Measurements from ENCODE around the gene WT1.

WT1 gene

GRCh38 chr11:32395127-32395526, 40.2 kb downstream of the WT1 start:
- Histone ChIP-seq H4K8ac (ENCODE audit: low read depth, low read length) (no peak overlapping the region), H3K27me3 (ENCODE audit: control insufficient read depth in 3 of 3, insufficient read depth in 3 of 3, low read depth in 1 of 3, low read length in 3 of 3) (no peaks in the 10 kb centered on the region)

GRCh38 chr11:32392840-32393239, 42.5 kb downstream of the WT1 start:
- H2BK5ac ChIP-seq (ENCODE audit: low read length) = no peak overlapping the region
- no peaks in the 10 kb centered on the region for H3K27me3 ChIP-seq (ENCODE audit: control insufficient read depth in 3 of 3, insufficient read depth in 3 of 3, low read depth in 1 of 3, low read length in 3 of 3)
- H3K4me2 ChIP-seq (ENCODE audit: insufficient read depth, low read length, poor library complexity, severe bottlenecking) = no peak overlapping the region

More at GRCh38 chr11:32395127-32395526, 40.2 kb downstream of the WT1 start:
- Histone ChIP-seq H2BK120ac (ENCODE audit: low read depth, low read length) (no peak overlapping the region), H3K79me1 (ENCODE audit: low read depth, low read length) (no peaks in the 10 kb centered on the region), H3K9ac (ENCODE audit: low read depth, low read length, poor library complexity) (no peak overlapping the region), H3K27ac (replicated peaks; ENCODE audit: low read length) (no peak overlapping the region), H2BK12ac (ENCODE audit: low read length) (no peak overlapping the region), H2AFZ (ENCODE audit: low read length) (no peak overlapping the region), H3K9me3 (replicated peaks in 1 of 2; ENCODE audit: control insufficient read depth in 2 of 2, insufficient read depth in 1 of 2, low read depth in 1 of 2, low read length in 2 of 2) (no peaks in the 10 kb centered on the region), H2AK5ac (ENCODE audit: low read depth, low read length) (no peak overlapping the region), H3K14ac (ENCODE audit: low read length) (no peak overlapping the region), H2BK15ac (ENCODE audit: low read length) (no peak overlapping the region), H3K4me2 (ENCODE audit: insufficient read depth, low read length, poor library complexity, severe bottlenecking) (no peak overlapping the region), H3K23ac (ENCODE audit: low read depth, low read length, poor library complexity) (no peak overlapping the region), H3K36me3 (replicated peaks in 1 of 2; ENCODE audit: control insufficient read depth in 2 of 2, insufficient read depth in 2 of 2, low read length in 2 of 2) (no peaks in the 10 kb centered on the region), H4K91ac (ENCODE audit: low read depth, low read length, poor library complexity) (no peak overlapping the region), H3K18ac (ENCODE audit: low read length) (no peak overlapping the region), H3K4me1 (ENCODE audit: control insufficient read depth in 2 of 2, insufficient read depth in 1 of 2, low read depth in 1 of 2, low read length in 2 of 2) (no peaks in the 10 kb centered on the region), H3K4ac (ENCODE audit: low read length) (no peak overlapping the region), H2BK5ac (ENCODE audit: low read length) (no peak overlapping the region), H3K4me3 (ENCODE audit: low read length in 2 of 2) (no peak overlapping the region)
- no peak for DNase-seq (ENCODE audit: low spot score)
- WGBS, 2 donors (ENCODE audit: extremely low coverage in 2 of 2, insufficient read length in 2 of 2, insufficient replicate concordance in 1 of 2) = no CpG with 5 or more reads among the region's 4 CpGs

GRCh38 chr11:32391956-32392553, 43.3 kb downstream of the WT1 start:
- no peak overlapping the region for H3K4me3 ChIP-seq (ENCODE audit: low read length in 2 of 2)
- H3K23ac ChIP-seq (ENCODE audit: low read depth, low read length, poor library complexity) = no peak overlapping the region
- no CpG with 5 or more reads among the region's 8 CpGs for WGBS, 2 donors (ENCODE audit: extremely low coverage in 2 of 2, insufficient read length in 2 of 2, insufficient replicate concordance in 1 of 2)
- H2BK12ac ChIP-seq (ENCODE audit: low read length) = no peak overlapping the region
- no peaks in the 10 kb centered on the region for H3K79me1 ChIP-seq (ENCODE audit: low read depth, low read length)
- H3K27me3 ChIP-seq (ENCODE audit: control insufficient read depth in 3 of 3, insufficient read depth in 3 of 3, low read depth in 1 of 3, low read length in 3 of 3) = no peaks in the 10 kb centered on the region
- no peak overlapping the region for H3K4ac ChIP-seq (ENCODE audit: low read length)
- H3K4me1 ChIP-seq (ENCODE audit: control insufficient read depth in 2 of 2, insufficient read depth in 1 of 2, low read depth in 1 of 2, low read length in 2 of 2) = no peaks in the 10 kb centered on the region
- H2BK5ac ChIP-seq (ENCODE audit: low read length) = no peak overlapping the region
- H3K18ac ChIP-seq (ENCODE audit: low read length) = no peak overlapping the region
- no peak overlapping the region for H3K4me2 ChIP-seq (ENCODE audit: insufficient read depth, low read length, poor library complexity, severe bottlenecking)
- H2BK120ac ChIP-seq (ENCODE audit: low read depth, low read length) = no peak overlapping the region
- H3K36me3 ChIP-seq (replicated peaks in 1 of 2; ENCODE audit: control insufficient read depth in 2 of 2, insufficient read depth in 2 of 2, low read length in 2 of 2) = no peaks in the 10 kb centered on the region
- no peak overlapping the region for H3K14ac ChIP-seq (ENCODE audit: low read length)
- H4K91ac ChIP-seq (ENCODE audit: low read depth, low read length, poor library complexity) = no peak overlapping the region
- no peaks in the 10 kb centered on the region for H3K9me3 ChIP-seq (replicated peaks in 1 of 2; ENCODE audit: control insufficient read depth in 2 of 2, insufficient read depth in 1 of 2, low read depth in 1 of 2, low read length in 2 of 2)
- no peak overlapping the region for H2BK15ac ChIP-seq (ENCODE audit: low read length)
- no peak overlapping the region for H2AK5ac ChIP-seq (ENCODE audit: low read depth, low read length)
- H2AFZ ChIP-seq (ENCODE audit: low read length) = no peak overlapping the region
- no peak overlapping the region for H4K8ac ChIP-seq (ENCODE audit: low read depth, low read length)
- H3K9ac ChIP-seq (ENCODE audit: low read depth, low read length, poor library complexity) = no peak overlapping the region
- DNase-seq (ENCODE audit: low spot score) = no peak
- H3K27ac ChIP-seq (replicated peaks; ENCODE audit: low read length) = no peak overlapping the region

More at GRCh38 chr11:32392840-32393239, 42.5 kb downstream of the WT1 start:
- Histone ChIP-seq H3K4me3 (ENCODE audit: low read length in 2 of 2) (no peak overlapping the region), H3K79me1 (ENCODE audit: low read depth, low read length) (no peaks in the 10 kb centered on the region), H3K18ac (ENCODE audit: low read length) (no peak overlapping the region), H3K9me3 (replicated peaks in 1 of 2; ENCODE audit: control insufficient read depth in 2 of 2, insufficient read depth in 1 of 2, low read depth in 1 of 2, low read length in 2 of 2) (no peaks in the 10 kb centered on the region), H4K91ac (ENCODE audit: low read depth, low read length, poor library complexity) (no peak overlapping the region), H3K36me3 (replicated peaks in 1 of 2; ENCODE audit: control insufficient read depth in 2 of 2, insufficient read depth in 2 of 2, low read length in 2 of 2) (no peaks in the 10 kb centered on the region), H2BK12ac (ENCODE audit: low read length) (no peak overlapping the region), H2BK120ac (ENCODE audit: low read depth, low read length) (no peak overlapping the region), H2AFZ (ENCODE audit: low read length) (no peak overlapping the region), H3K23ac (ENCODE audit: low read depth, low read length, poor library complexity) (no peak overlapping the region), H2BK15ac (ENCODE audit: low read length) (no peak overlapping the region), H3K4me1 (ENCODE audit: control insufficient read depth in 2 of 2, insufficient read depth in 1 of 2, low read depth in 1 of 2, low read length in 2 of 2) (no peaks in the 10 kb centered on the region), H3K4ac (ENCODE audit: low read length) (no peak overlapping the region), H2AK5ac (ENCODE audit: low read depth, low read length) (no peak overlapping the region), H4K8ac (ENCODE audit: low read depth, low read length) (no peak overlapping the region), H3K27ac (replicated peaks; ENCODE audit: low read length) (no peak overlapping the region), H3K9ac (ENCODE audit: low read depth, low read length, poor library complexity) (no peak overlapping the region), H3K14ac (ENCODE audit: low read length) (no peak overlapping the region)
- no peak for DNase-seq (ENCODE audit: low spot score)
- WGBS, 2 donors (ENCODE audit: extremely low coverage in 2 of 2, insufficient read length in 2 of 2, insufficient replicate concordance in 1 of 2) = no CpG with 5 or more reads among the region's 2 CpGs

- Histone ChIP-seq H3K27me3 (ENCODE audit: control insufficient read depth in 3 of 3, insufficient read depth in 3 of 3, low read depth in 1 of 3, low read length in 3 of 3) (no peaks in the 10 kb centered on the region), H3K14ac (ENCODE audit: low read length) (no peak overlapping the region), H3K4me1 (ENCODE audit: control insufficient read depth in 2 of 2, insufficient read depth in 1 of 2, low read depth in 1 of 2, low read length in 2 of 2) (no peaks in the 10 kb centered on the region), H4K91ac (ENCODE audit: low read depth, low read length, poor library complexity) (no peak overlapping the region), H2AFZ (ENCODE audit: low read length) (no peak overlapping the region), H3K36me3 (replicated peaks in 1 of 2; ENCODE audit: control insufficient read depth in 2 of 2, insufficient read depth in 2 of 2, low read length in 2 of 2) (no peaks in the 10 kb centered on the region), H3K4me3 (ENCODE audit: low read length in 2 of 2) (no peak overlapping the region), H2BK15ac (ENCODE audit: low read length) (no peak overlapping the region), H3K9me3 (replicated peaks in 1 of 2; ENCODE audit: control insufficient read depth in 2 of 2, insufficient read depth in 1 of 2, low read depth in 1 of 2, low read length in 2 of 2) (no peaks in the 10 kb centered on the region), H2BK5ac (ENCODE audit: low read length) (no peak overlapping the region), H4K8ac (ENCODE audit: low read depth, low read length) (no peak overlapping the region), H3K4ac (ENCODE audit: low read length) (no peak overlapping the region), H3K23ac (ENCODE audit: low read depth, low read length, poor library complexity) (no peak overlapping the region), H2AK5ac (ENCODE audit: low read depth, low read length) (no peak overlapping the region), H3K4me2 (ENCODE audit: insufficient read depth, low read length, poor library complexity, severe bottlenecking) (no peak overlapping the region), H3K79me1 (ENCODE audit: low read depth, low read length) (no peaks in the 10 kb centered on the region), H3K18ac (ENCODE audit: low read length) (no peak overlapping the region), H3K27ac (replicated peaks; ENCODE audit: low read length) (no peak overlapping the region), H2BK120ac (ENCODE audit: low read depth, low read length) (no peak overlapping the region), H3K9ac (ENCODE audit: low read depth, low read length, poor library complexity) (no peak overlapping the region), H2BK12ac (ENCODE audit: low read length) (no peak overlapping the region)
- no CpG with 5 or more reads among the region's 3 CpGs for WGBS, 2 donors (ENCODE audit: extremely low coverage in 2 of 2, insufficient read length in 2 of 2, insufficient replicate concordance in 1 of 2)
- DNase-seq (ENCODE audit: low spot score) = no peak
These were observed 43.9 kb downstream of the WT1 start for GRCh38 chr11:32391479-32391878.
